Measurements from ENCODE around the gene MAP3K9. TPM values are rescaled to one million over a fixed set of nuclear protein-coding genes. Genes with fewer than 3 reads are reported as not detected.
"Not testable (repeated sequence)": the region's sequence is repeated elsewhere in the genome, so short reads cannot be mapped to it uniquely, and the experiment has no call there.

The MAP3K9 gene
- total RNA-seq, 1 donor from 2014 or later = under 0.01 TPM

GRCh38 chr14:70724944-70725343, 84.4 kb downstream of the MAP3K9 start:
- no peak for DNase-seq (ENCODE audit: low read depth in 2 of 2)

- DNase-seq (ENCODE audit: low read depth in 2 of 2) = no peak
These were observed 85.2 kb downstream of the MAP3K9 start for GRCh38 chr14:70724110-70724509.

- no peak for DNase-seq (ENCODE audit: low read depth in 2 of 2)
These were observed 86.0 kb downstream of the MAP3K9 start for GRCh38 chr14:70723276-70723675.

GRCh38 chr14:70722418-70722817, 86.9 kb downstream of the MAP3K9 start:
- no peak for DNase-seq (ENCODE audit: low read depth in 2 of 2)

- DNase-seq (ENCODE audit: low read depth in 2 of 2) = no peak
These were observed 87.8 kb downstream of the MAP3K9 start for GRCh38 chr14:70721542-70721941.

- no peak for DNase-seq (ENCODE audit: low read depth in 2 of 2)
These were observed 90.8 kb downstream of the MAP3K9 start for GRCh38 chr14:70718383-70719118.

- DNase-seq (ENCODE audit: low read depth in 2 of 2) = no peak
These were observed 92.4 kb downstream of the MAP3K9 start for GRCh38 chr14:70716958-70717357.

- DNase-seq (ENCODE audit: low read depth in 2 of 2) = no peak
These were observed 92.8 kb downstream of the MAP3K9 start for GRCh38 chr14:70716483-70716882.

GRCh38 chr14:70714055-70714550, 95.2 kb downstream of the MAP3K9 start:
- DNase-seq (ENCODE audit: low read depth in 2 of 2) = peak; percentile 61 to 63

- DNase-seq (ENCODE audit: low read depth in 2 of 2) = no peak
These were observed 95.8 kb downstream of the MAP3K9 start for GRCh38 chr14:70713511-70713916.

GRCh38 chr14:70713096-70713495, 96.2 kb downstream of the MAP3K9 start:
- DNase-seq (ENCODE audit: low read depth in 2 of 2) = no peak

GRCh38 chr14:70711451-70711850, 97.9 kb downstream of the MAP3K9 start:
- DNase-seq (ENCODE audit: low read depth in 2 of 2) = no peak

GRCh38 chr14:70709726-70710382, 99.5 kb downstream of the MAP3K9 start:
- DNase-seq (ENCODE audit: low read depth in 2 of 2) = no peak

GRCh38 chr14:70708717-70709570, 100.4 kb downstream of the MAP3K9 start:
- no peak for DNase-seq (ENCODE audit: low read depth in 2 of 2)

GRCh38 chr14:70707138-70708038, 101.9 kb downstream of the MAP3K9 start:
- DNase-seq (ENCODE audit: low read depth in 2 of 2) = no peak

- DNase-seq (ENCODE audit: low read depth in 2 of 2) = no peak
These were observed 103.1 kb downstream of the MAP3K9 start for GRCh38 chr14:70706177-70706576.

GRCh38 chr14:70704960-70705359, 104.4 kb downstream of the MAP3K9 start:
- no peak for DNase-seq (ENCODE audit: low read depth in 2 of 2)

GRCh38 chr14:70703621-70704168, 105.6 kb downstream of the MAP3K9 start:
- not testable (repeated sequence) for DNase-seq (ENCODE audit: low read depth in 2 of 2)

- DNase-seq (ENCODE audit: low read depth in 2 of 2) = no peak
These were observed 107.2 kb downstream of the MAP3K9 start for GRCh38 chr14:70702161-70702560.

GRCh38 chr14:70701610-70702009, 107.7 kb downstream of the MAP3K9 start:
- no peak for DNase-seq (ENCODE audit: low read depth in 2 of 2)

Measured in dermis microvascular lymphatic vessel endothelial cell (primary cell).